Activated T-helper 1 cell treated with Interleukin-2 at 50 U/mL for 16 hours (primary cell): ENCODE measurements around the gene ONECUT2.

Source experiments
- DNase-seq: peaks from one replicate; pipeline ENCODE4 v3.0.0-alpha.2; 2020; ENCODE audit warnings: low read depth

The ONECUT2 gene

DNA sequence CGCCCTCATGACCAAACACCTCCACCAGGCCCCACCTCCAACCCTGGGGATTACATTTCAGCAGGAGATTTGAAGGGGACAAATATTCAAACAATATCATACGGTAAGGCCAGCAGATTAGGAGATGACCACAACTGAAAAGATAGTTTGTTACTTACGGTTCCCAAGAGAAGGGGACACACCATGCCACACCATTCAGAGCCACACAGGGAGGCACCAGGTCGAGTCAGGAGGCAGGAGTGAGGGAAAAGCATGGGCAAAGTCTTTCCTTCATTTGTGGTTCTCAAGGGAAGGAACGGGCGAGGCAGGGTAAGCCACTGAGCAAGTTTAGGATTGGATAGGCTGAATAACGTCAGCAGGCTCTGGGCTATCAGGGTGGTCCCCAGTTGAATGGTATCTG is 94.0 kb downstream of the ONECUT2 start:
- DNase-seq = no peak

DNA sequence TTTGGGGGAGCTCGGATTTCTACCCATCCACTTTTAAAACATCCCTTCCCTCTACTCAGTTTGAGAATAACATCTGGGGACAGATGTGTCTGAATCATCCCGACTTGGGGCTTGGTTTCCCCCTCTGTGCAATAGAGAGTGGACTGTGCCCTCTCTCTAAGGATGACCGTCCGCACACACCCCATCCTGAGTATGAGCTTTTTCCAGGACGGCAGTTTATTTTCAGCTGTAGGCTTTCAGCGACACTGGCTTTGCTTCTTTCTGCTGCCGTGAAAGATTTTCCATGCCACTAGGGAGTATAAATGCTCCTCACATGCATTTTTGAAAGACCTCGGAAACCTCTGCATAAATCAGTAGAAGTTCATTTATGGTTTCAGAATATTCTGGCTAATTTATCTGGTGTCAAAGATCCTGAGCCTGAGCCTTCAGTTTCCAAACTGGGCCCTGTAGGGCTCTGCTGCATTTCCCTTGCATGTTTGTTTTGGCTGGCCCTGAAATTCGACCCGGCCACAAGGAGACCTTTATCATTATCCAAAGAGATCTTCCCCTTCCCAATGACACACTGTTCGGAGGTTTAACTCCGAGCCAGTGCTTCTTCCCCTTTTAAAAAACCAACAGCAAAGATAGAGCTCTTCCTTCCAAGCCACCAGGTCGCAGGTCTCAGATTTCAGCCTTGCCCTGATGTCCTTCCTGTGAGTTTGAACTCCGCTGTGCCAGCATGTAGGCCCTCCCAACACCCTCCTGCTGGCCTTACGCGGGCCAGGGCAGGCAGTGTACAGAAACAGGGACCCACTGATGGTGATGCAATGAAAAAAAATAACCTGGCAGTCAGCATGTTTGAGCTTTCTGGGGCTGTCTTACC is 98.1 kb downstream of the ONECUT2 start:
- DNase-seq = no peak

DNA sequence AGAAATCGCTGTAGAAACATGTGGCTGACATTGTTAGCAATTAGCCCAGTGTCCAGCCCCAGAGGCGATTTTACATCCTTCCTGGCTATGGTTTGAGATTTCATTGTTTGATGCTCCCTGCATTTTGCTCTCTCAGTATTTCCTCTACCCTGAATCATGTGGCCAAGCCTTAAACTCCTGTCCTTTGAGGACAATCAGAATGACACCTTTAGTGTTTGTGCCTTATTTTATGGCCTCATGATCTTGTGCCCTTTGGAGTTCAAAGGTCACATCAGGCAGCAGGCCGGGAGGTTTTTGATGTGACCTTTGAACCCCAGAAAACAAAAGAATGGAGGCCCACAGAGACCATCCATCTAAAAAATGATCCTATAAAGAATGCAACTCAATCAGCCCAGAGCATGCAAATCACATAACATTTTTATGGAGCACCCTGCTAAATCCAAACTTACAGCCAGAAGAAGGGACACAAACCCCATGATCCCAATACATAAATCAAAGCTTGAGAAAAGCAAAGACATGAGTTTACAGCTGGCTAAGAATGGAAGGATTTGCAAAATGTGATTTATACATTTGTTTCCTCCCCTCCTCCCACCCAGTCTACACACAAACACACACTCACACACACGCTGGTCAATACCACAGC is 98.8 kb downstream of the ONECUT2 start:
- DNase-seq = no peak

DNA sequence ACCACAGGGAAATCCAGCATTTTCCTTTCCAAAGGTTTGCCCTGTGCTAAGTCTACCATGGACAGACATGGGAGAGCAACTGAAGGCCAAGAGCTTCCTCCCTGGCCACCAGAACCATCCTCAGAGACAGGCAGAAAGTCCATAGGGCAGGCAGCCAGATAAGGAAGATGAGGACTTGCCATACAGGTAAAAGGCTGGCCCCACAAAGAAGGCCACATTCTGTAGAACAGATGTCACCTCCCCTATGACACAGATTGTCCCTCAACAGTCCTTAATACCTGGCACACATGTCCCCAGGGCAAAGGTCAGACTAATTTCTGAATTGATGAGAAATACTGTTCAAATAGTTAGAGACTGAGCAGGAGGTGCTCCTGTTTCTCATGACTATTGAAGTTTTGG is 99.3 kb downstream of the ONECUT2 start:
- no peak for DNase-seq

DNA sequence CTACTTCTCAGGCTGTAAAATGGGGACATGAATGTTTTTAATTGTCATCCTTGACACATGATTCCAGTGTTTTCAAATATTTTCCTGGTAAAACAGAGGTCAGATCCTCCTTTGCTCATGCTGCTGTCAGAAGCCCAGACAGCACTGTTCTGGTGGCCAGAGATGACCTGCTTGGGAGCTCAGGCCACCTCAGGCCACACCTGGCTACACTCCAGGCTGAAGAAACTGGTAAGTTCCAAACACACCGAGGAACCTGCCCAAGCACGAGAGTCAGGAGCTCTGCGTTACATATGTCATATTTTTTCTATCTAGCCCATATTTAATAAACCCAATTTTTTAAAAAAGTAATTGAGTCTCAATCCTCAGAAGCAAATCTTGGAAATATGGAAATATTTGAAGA is 103.4 kb downstream of the ONECUT2 start:
- no peak for DNase-seq

DNA sequence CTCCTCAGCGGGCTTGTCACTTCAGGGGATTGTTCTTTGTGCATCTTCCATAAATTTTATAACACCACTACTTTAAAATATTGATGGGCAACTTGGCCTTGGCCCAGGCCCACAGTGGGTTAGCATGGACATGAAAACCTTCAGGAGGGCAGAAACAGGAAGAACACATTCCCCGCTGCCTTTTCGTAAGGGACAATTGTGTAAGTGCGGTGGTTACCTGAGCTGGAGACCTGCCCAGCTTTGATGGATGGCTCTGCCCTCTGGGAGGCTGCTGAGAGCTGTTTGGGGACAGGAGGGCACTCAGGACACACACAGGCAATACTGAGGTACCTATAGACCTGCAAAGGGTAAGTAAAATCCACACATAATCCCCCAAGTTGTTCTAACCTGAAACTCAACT is 104.5 kb downstream of the ONECUT2 start:
- no peak for DNase-seq
